ENCODE data around the gene FER1L5.

The FER1L5 gene

DNA sequence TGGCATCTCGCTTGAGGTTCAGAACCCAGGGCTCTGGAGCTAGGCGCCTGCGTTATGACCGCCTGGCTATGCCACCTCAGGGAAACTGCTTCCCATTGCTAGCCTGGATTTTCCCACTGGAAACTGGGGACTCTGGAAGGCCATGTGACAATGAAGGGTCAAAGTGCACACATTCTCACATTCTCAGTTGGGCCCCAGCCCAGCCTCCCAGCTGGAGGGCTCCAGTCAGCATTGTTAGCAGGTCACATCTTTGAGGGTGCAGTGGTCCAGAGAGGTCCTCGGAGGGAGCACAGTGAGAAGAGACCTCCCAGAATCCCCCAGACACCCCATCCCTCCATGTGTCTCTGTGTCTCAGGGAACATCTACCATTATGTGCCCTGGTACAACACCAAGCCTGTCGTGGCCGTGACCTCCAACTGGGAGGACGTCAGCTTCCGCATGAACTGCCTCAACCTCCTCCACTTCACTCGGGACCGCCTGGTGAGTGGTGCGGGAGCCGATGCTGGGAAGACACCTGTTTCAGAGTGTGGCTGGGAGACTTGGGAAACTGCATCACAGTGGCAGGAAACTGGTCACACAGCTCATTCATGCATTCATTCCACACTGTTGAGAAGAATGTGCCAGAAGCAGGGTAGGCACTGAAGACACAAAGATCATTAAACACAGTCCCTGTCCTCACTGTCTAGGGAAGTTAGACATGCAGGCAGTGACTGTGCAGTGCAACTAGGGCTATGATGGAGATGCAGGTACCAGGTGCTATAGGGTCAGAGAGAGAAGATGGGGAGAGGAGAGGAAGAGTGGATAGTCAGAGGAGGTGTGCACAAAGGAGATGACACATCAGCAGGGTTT lies 41.6 kb downstream of the FER1L5 start:
- no peak for DNase-seq

DNA sequence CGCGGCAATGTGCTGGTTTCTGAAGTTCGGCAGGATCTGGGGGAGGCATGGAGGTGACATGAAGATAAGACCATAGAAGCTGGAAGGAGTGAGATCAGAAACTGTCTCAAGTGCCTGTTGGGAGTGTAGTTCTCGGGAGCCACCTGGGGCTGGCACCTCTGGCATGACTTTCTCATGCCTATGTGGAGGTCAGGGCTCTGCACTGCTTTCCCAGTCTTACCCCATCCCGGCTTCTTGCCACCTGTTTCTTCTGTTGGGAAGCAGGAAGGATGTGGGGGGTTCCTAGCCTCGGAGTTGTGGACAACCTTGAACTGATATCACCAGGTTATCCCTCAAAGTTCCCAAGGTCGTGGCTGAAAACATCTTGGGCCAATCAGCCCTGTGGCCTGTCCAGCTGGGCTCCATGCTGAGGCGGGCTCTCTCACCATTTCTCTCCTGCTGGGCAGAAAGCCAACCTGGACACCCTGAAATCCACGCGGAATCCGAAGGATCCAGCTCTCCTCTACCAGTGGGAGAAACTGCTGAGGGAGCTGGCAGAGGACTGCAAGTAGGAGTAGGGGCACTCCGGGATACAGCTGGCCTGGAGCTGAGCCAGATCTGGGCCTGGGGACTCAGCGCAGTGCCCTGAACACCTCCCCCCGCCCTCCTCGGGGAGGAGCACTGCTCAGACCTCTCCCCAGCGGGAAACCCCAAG lies 42.5 kb downstream of the FER1L5 start:
- no peak for DNase-seq

DNA sequence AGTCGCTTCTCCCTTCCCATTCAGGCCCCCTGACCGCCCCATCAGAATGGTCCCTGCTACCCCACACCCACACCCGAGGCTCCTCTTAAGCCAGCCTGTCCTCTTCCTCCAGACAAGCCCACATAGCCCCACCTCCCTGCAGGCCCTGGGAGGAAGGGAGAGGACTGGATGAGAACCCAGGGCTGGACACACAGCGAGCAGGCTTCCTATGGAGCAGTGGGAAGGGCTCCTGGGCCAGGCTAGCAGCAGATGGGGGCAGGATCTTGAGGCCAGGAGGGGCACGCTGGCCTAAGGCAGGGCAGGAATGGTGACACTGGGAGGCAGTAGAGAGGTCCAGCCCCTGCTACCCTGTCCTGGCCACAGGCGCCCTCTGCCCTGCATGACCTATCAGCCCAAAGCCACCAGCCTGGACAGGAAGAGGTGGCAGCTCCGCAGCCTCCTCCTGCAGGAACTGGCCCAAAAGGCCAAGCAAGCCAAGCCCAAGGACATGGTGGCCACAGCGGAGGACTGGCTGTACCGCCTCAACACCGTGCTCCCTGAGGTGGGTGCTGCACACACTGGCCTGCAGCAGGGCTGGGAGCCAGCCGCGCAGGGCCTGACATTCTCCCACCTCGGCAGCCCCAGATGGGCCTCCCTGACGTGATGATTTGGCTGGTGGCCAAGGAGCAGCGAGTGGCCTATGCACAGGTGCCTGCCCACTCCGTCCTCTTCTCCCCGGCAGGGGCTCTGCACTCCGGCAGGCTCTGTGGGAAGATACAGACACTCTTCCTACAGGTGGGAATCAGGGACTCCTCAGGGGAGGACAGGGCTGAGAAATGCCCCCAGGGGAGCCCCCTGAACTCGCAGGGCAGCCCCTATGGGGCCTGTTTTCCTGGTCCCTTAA lies 43.3 kb downstream of the FER1L5 start:
- DNase-seq = peak; percentile 85

DNA sequence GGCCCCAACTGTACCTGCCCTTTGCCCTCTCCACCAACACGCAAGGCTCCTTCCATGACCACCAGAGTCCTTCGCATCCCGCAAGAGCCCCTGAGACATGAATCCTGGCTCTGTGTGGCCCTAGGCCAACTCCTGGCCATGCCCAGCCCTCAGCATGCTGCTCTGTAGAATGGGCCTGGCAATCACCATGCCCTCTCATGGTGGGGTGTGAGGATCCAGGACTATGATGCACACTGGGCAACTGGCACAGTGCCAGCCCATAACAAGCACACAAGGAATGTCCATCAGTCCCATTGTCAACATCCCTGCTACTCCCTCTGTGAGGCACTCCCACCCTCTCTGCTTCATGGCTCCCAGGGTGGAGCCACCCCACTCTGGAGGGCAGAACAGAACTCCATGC lies 44.7 kb downstream of the FER1L5 start:
- DNase-seq = no peak

DNA sequence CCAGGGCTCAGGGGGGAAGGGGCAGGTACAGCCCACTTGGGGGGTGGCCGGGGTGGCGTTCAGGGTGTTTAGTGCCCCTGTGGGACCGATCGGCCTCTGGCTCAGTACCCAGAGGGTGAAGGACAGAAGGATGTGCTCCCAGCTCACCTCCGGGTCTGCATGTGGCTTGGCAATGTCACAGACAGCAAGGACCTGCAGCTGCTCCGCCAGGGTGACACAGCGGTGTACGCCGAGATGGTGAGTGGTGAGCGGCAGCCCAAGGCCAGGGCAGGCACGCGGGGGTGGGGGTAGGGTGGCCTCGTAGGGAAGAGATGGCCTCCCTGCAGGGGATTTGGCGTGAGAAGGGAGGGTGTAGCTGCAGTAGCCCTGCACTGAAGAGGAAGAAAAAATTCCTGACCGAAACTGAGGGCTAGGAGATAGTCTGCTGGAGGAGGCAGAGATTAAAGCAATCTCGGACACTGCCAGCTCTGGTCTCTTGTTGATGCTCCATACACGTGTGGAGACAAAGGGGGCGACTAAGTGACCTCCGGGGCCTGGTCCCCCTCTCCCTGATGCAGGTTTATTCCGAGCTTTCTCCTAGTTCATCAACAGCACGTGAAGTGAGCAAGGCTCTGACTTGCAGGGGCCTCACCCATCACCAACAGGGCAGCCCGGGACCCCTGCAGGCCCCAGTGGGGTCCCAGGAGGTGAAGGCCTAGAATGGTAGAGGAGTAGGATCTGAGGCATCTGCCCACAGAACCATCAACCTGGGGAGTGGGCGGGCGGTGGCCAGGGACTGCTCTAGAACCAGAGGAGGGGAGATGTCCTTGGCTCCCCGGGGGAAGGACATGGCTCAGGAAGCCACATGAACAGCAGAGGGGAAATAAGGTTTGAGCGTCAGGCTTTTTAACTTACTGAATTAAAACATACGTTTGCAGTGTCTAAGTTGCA lies 45.4 kb downstream of the FER1L5 start:
- DNase-seq = no peak

DNA sequence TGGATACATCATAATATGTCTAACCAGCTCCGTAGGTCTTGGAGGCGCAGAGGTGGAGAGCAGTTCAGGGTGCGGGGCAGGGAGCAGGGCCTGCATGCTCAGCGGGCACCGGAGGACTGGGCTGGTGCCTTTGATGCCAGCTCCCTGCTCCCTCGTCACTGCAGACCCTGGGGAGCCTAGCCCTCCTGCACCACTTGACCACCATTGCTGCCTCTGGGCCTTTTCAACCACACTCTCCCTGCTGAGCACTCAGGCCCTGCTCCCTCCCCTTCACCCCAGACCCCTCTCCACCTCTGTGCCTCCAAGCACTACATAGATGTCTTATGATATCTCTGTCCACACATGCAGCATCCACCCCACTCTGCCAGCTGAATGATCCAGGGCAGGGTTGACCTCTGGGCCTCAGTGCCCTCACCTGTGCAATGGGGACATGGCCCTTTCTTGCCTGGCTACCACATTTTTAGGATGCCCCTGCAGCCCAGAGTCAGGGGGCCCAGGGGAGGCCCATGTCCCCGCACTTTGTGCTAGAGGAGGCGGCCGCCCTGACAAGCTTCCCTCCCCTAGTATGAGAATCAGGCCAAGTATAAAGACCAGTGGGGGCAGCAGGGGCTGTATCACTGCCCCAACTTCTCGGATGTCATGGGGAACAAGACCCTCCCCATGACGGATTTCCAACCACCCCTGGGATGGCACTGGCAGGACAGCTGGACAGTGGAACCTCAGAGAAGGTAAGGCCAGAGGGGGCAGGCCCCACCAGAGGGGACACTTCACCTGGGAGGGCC lies 46.3 kb downstream of the FER1L5 start:
- no peak for DNase-seq

DNA sequence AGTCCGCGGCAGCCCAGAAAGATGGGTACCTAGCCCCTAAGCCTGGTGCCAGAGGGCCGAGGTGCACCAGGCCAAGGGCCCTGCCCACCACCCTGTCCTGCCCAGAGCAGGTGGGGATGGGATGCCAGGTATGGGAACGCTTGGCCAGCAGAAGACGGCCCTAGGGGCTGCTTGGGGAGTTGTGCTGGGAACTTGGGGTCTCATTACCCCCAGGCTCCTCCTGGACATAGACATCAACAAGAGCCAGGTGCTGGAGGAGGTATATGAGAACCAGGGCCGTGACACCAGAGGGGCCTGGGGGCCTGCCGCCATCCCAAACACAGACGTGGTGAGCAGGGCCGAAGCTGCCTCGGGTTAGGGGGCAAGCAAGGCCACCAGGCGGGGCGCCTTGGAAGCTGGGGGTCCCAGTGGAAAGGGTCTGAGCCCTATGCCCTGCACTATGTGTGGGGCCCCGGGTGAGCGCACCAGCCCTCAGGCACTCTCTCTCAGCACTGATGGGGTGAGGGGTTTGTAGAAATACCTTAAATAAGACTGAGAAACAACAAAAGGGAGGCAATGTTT lies 46.9 kb downstream of the FER1L5 start:
- no peak for DNase-seq

DNA sequence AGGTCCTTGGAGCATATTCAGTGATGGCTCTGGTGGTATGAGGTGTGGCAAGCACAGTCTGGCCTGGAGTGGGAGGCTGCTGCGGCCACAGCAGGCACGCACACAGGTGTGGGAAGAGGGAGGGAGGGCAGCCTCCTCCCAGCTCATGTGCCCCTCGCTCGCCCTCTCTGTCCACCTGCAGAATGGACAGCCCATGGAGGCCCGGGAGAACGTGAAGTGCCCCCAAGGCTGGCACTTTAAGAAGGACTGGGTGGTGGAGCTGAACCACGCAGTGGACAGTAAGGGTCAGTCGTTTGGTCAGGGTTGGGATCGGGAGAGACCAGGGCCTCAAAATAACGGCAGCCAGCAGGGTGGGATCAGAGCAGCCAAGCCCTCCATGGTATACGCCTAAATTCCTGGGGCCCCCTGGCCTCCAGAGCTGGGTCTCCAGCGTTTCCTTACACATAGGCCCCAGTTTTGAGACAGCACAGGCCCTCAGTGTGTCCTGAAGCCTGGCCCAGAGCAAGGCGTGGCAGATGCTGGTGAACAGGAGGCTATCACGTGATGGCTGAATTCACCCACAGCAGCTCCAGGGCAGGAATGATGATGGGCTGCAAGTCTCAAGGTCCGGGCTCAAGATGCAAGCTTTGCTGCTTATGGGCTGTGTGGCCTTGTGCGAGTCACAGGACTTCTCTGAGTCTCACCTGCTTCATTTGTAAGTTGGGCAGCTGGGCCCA lies 47.9 kb downstream of the FER1L5 start:
- DNase-seq = no peak

DNA sequence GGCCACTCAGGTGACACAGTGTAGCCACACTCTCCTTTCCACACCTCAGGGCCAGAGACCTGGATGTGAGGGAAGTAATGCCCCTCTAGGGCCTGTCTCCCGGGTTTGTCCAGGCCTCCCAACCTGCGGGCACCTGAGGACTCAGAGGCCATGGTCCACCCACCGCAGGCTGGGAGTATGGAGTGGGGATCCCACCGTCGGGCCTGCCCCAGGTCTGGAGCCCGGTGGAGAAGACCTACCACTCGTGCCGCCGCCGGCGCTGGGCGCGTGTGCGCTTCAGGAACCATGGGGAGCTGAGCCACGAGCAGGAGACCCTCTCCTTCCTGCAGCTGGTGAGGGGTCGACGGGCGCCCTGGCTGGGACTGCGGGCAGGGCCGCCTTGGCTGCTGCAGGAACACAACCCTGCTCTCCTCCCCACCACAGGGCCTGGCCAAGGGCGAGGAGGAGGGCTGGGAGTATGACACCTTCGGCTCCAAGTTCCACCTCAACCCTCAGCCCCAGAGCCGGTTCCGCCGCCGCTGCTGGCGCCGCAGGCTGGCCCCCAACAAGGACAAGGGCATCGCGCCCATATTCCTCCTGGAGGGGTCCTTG lies 48.6 kb downstream of the FER1L5 start:
- DNase-seq = no peak

DNA sequence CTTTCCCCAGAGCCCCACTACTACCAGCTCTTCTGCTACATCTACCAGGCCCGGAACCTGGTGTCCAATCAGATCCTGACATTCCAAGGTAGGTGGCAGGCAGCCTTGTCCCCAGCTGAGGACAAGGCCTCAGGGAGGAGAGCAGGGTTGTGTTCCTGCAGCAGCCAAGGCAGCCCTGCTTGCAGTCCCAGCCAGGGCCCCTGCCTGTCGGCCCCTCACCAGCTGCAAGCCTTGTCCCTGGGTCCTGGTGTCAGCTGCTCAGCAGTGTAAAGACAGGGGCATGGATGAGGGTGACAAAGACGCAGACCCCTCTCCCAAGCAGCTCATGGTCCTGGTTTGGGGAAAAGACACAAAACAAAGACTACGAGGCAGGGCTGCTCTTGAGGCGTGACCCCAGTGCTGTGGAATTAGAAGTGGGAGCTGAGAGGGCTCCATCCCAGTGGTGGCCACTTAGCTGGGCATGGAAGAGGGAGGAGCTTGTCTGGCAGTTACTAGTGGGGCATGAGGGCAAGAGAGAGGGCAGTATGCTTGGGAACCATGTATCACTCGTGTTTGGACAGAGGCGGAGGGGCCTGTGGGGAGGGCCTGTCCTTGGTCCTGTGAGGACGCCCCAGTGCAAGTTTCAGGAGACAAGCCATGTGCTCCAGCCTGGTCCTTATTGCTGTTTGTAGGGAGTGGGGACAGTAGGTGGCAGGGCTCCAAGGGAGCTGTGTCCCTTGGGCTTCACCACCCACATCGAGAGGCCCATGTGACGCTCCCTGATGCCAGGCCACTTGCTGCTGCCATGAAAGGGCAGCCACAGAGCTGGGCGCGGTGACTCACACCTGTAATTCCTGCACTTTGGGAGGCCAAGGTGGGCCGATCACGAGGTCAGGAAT lies 49.8 kb downstream of the FER1L5 start:
- DNase-seq = no peak

DNA sequence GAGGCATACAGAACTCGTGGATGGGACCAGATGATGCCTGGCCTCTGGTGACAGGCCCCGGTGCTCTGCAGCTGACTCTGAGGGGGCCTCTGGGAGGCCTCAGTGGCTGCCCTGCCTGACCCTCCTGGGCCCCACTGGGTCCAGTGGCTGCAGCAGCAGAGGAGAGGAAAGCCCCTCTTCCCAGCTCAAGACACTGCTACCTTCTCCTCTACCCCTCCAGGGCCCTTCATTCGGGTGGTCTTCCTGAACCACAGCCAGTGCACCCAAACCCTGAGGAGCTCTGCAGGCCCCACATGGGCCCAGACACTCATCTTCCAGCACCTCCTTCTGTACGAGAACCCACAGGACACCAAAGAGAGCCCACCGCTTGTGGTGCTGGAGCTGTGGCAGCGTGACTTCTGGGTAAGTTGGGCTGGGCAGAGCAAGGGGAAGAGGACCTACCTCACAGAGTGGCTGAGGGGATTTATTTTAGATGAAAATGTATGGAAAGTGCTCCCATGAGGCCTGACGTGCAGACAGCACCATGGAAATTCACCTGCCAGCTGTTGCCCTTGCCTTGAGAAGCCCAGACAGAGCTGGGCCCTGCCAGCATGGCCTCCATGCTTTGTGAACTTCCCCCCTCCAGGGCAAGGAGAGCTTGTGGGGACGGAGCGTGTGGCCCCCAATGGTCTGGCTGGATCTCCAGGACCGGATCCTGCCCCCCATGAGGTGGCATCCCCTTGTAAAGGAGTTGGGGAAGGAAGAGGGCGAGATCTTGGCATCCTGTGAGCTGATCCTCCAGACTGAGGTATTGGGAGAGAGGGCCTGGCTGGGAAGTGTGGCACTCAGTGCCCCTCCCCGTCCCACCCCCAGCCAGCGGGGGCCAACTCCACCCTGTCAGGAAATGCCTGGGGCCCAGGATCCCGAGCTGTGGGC lies 51.0 kb downstream of the FER1L5 start:
- no peak for DNase-seq

DNA sequence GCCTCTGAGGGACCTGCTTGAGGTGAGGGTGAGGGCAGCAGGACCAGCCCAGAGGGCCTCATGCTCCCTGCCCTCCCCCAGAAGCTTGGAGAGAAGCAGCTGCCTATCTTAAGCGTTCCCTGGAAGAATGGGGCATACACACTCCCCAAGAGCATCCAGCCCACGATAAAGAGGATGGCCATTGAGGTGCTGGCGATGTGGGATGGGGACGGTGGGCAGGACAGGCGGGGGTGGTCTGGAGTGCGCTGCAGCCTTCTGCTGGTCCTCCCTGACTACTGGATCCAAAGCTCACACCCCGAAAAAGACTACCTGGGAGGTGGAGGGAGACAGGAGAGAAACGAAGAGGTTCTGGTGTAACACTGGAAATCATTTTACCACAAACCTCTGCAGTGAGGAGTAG lies 51.7 kb downstream of the FER1L5 start:
- DNase-seq = no peak

DNA sequence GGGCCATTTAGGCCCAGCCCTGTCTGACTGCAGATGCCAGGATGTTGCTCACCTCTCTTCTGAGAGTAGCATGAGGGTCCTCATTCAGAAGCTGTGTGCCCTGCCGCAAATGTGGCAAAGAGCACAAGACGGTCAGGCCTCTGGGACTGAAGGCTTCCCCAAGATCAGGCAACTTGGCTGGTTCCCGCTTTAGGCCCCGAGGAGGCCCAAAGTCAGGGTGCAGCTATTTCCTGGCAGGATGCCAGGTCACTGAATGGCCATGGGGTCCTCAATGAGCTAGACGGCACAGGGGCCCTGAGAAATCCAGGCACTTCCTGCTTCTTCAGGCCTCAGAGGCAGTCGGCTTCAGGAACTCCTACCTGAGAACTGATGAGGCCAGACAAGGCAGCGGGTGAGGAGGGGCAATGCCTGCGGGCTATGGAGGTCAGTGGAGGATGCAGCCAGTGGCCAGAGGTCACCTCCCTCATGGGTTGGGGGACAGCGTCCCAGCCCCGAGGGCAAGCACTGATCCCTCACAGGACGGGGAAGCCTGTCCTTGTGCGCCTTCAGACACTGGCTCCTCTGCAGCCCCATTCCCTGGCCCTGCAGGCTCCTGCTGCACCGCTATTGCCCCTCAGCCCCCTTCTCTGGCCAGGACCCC lies 52.4 kb downstream of the FER1L5 start:
- no peak for DNase-seq

DNA sequence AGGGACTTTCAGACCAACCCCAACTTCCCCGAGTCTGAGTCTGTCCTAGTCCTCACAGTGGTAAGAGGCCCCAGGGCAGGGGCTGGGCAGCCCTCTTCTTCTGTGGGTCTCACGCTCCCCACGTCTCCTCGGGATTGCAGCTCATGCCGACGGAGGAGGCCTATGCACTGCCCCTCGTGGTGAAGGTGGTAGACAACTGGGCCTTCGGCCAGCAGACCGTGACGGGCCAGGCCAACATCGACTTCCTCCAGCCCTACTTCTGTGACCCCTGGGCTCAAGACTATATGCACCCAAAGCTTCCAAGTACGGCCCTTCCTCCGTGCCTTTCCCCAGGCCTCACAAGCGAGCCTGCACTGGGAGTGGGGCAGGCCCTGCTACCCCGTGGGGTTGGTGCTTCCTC lies 53.0 kb downstream of the FER1L5 start:
- DNase-seq = no peak

DNA sequence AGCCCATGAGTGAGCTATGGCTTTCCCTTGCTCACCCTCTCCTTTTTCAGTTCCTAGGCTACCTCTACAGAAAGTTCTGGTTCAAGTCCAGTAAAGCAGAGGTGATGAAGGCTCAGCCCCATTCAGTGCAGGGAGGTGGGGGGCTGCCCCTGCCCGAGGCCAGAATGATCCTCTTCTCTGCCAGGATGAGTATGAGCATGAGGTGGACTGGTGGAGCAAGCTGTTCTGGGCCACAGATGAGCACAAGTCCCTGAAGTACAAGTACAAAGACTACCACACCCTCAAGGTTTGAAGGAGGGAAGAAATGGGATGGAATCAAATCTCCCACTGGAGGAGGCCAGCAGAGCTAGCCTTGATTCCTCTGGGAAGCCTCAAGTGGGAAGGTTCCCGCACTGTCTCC lies 54.9 kb downstream of the FER1L5 start:
- no peak for DNase-seq

DNA sequence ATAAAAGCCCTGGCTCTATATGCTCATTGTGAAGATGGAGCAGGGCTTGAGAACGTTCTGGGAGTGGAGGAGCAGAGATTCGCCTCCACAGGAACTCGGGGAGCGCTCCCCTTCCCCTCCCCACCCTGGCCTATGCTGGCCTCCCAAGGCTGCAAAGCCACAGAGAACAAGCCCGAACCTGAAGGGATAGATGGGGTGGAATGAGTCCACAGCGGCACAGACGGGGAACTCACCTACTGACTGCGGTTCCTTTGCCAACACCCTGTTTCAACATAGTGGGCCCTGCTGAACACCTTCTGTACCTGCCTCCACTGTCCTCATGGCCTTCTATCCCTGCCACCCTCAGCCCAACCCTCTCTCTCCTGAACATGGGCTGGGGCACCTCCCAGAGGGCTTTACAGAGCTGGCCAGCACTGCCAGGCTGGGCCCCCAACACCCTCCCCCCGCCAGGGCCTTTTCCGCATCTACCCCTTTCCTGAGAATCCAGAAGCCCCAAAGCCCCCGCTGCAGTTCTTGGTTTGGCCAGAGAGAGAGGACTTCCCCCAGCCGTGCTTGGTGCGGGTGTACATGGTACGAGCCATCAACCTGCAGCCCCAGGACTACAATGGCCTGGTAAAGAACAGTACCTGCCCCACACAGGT lies 55.8 kb downstream of the FER1L5 start:
- no peak for DNase-seq

DNA sequence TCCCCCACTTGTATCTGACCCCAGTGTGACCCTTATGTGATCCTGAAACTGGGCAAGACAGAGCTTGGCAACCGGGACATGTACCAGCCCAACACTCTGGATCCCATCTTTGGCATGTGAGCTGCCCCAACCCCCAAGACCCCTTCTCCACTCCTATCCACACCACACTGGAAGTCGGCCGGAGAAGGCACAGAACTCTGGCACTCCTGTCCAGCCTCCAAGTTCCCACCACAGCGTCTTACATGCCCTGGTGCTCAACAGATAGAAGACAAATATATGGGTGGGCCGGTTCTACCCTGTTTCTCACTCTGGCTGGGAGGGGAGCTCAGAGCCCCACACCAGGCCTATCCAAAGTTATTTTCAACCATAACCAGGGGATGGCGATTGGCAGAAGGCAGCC lies 56.5 kb downstream of the FER1L5 start:
- no peak for DNase-seq
